HG03439 (cell line): Measurements from ENCODE around the gene KIAA1755.

Experiments used
- ATAC-seq: cut with Tn5 transposase; IDR thresholded peaks from one replicate; pipeline ENCODE4 v1.9.1; 2021; ENCODE audit warnings: mild to moderate bottlenecking, moderate library complexity; ENCODE audit not compliant: unreplicated experiment

The KIAA1755 gene

GRCh38 chr20:38192323-38192885, 68.1 kb downstream of the KIAA1755 start:
- ATAC-seq: no peak

GRCh38 chr20:38191654-38192053, 68.9 kb downstream of the KIAA1755 start:
- no peak for ATAC-seq

GRCh38 chr20:38190936-38191371, 69.6 kb downstream of the KIAA1755 start:
- ATAC-seq: no peak

- no peak for ATAC-seq
These were observed 70.4 kb downstream of the KIAA1755 start for GRCh38 chr20:38190166-38190565.

- ATAC-seq: no peak
These were observed 73.0 kb downstream of the KIAA1755 start for GRCh38 chr20:38187517-38187916.

- ATAC-seq: no peak
These were observed 73.7 kb downstream of the KIAA1755 start for GRCh38 chr20:38186788-38187221.

- no peak for ATAC-seq
These were observed 76.4 kb downstream of the KIAA1755 start for GRCh38 chr20:38184101-38184500.

- no peak for ATAC-seq
These were observed 78.6 kb downstream of the KIAA1755 start for GRCh38 chr20:38181971-38182370.

- ATAC-seq: no peak
These were observed 79.2 kb downstream of the KIAA1755 start for GRCh38 chr20:38181207-38181801.

GRCh38 chr20:38180781-38181180, 79.8 kb downstream of the KIAA1755 start:
- no peak for ATAC-seq

- ATAC-seq: no peak
These were observed 80.7 kb downstream of the KIAA1755 start for GRCh38 chr20:38179846-38180245.

- ATAC-seq: no peak
These were observed 82.0 kb downstream of the KIAA1755 start for GRCh38 chr20:38178581-38178980.

- ATAC-seq: no peak
These were observed 82.5 kb downstream of the KIAA1755 start for GRCh38 chr20:38178065-38178491.

- no peak for ATAC-seq
These were observed 83.3 kb downstream of the KIAA1755 start for GRCh38 chr20:38177201-38177600.

GRCh38 chr20:38175304-38176180, 85.0 kb downstream of the KIAA1755 start:
- no peak for ATAC-seq

- ATAC-seq: no peak
These were observed 87.0 kb downstream of the KIAA1755 start for GRCh38 chr20:38173237-38174156.

GRCh38 chr20:38172408-38172807, 88.1 kb downstream of the KIAA1755 start:
- no peak for ATAC-seq

- no peak for ATAC-seq
These were observed 88.9 kb downstream of the KIAA1755 start for GRCh38 chr20:38171675-38172043.

GRCh38 chr20:38170826-38171674, 89.5 kb downstream of the KIAA1755 start:
- ATAC-seq: no peak
